ENCODE data around the gene ZFAND4. TPM values are rescaled to one million over a fixed set of nuclear protein-coding genes. Genes with fewer than 3 reads are reported as not detected.

Gene ZFAND4
- polyA plus RNA-seq, 1 donor (not counting 4 experiments of a cell fraction or from before 2014, with no cell fraction given) = 2.9 TPM

- no peaks in the 10 kb centered on the region for H3K4me1 ChIP-seq (ENCODE audit: control insufficient read depth, extremely low read depth, insufficient read depth, low read length)
- no peaks in the 10 kb centered on the region for H3K36me3 ChIP-seq (ENCODE audit: control insufficient read depth in 2 of 2, extremely low read depth in 1 of 2, insufficient read depth in 2 of 2, low read length in 2 of 2)
- TF ChIP-seq EZH2 (IDR thresholded peaks at IDR 0.05; ENCODE audit: low read length) = no peak
- no peak for TF ChIP-seq CTCF (optimal IDR thresholded peaks at IDR 0.05 in 1 of 3, IDR thresholded peaks at IDR 0.05 in 1 of 3, conservative IDR thresholded peaks at IDR 0.05 in 1 of 3; ENCODE audit: extremely low read depth in 1 of 3, insufficient read depth in 2 of 3, low read length in 3 of 3)
- no peak overlapping the region for H3K9ac ChIP-seq (ENCODE audit: control insufficient read depth, extremely low read depth, insufficient read depth, low read length)
- no peak overlapping the region for H3K27ac ChIP-seq (ENCODE audit: control insufficient read depth, insufficient read depth, low read length)
- DNase-seq (ENCODE audit: low read depth, low spot score) (no peak), FAIRE-seq (no peak)
- no peak overlapping the region for H3K4me2 ChIP-seq (ENCODE audit: control insufficient read depth, extremely low read depth, insufficient read depth, low read depth, low read length)
- dilution Hi-C loops (cut with MboI; ENCODE audit: extremely low pct_ligation_motif_present, low sequenced_read_pairs) = no loop called here
- H3K9me1 ChIP-seq (ENCODE audit: control insufficient read depth, extremely low read depth, insufficient read depth, low read length) = no peaks in the 10 kb centered on the region
- H3K79me2 ChIP-seq (ENCODE audit: control insufficient read depth, insufficient read depth, low read length) = no peaks in the 10 kb centered on the region
- no peak overlapping the region for H2AFZ ChIP-seq (ENCODE audit: control insufficient read depth, low read length)
- no peaks in the 10 kb centered on the region for H3K27me3 ChIP-seq (ENCODE audit: control insufficient read depth, extremely low read depth, insufficient read depth, low read length)
- no peaks in the 10 kb centered on the region for H3K9me3 ChIP-seq (ENCODE audit: control insufficient read depth, low read depth, low read length)
- no peak overlapping the region for H3K4me3 ChIP-seq (ENCODE audit: control insufficient read depth in 2 of 3, extremely low read depth in 1 of 3, insufficient read depth in 2 of 3, low read depth in 1 of 3, low read length in 3 of 3)
- no peaks in the 10 kb centered on the region for H4K20me1 ChIP-seq (ENCODE audit: control insufficient read depth, extremely low read depth, insufficient read depth, low read length)
Observed at GRCh38 chr10:45608052-45608451, 64.5 kb downstream of the ZFAND4 start.

- no peak overlapping the region for H3K4me2 ChIP-seq (ENCODE audit: control insufficient read depth, extremely low read depth, insufficient read depth, low read depth, low read length)
- FAIRE-seq = no peak
- no peaks in the 10 kb centered on the region for H3K79me2 ChIP-seq (ENCODE audit: control insufficient read depth, insufficient read depth, low read length)
- no peaks in the 10 kb centered on the region for H4K20me1 ChIP-seq (ENCODE audit: control insufficient read depth, extremely low read depth, insufficient read depth, low read length)
- H2AFZ ChIP-seq (ENCODE audit: control insufficient read depth, low read length) = no peak overlapping the region
- dilution Hi-C loops (cut with MboI; ENCODE audit: extremely low pct_ligation_motif_present, low sequenced_read_pairs) = no loop called here
- no peaks in the 10 kb centered on the region for H3K9me3 ChIP-seq (ENCODE audit: control insufficient read depth, low read depth, low read length)
- no peak overlapping the region for H3K9ac ChIP-seq (ENCODE audit: control insufficient read depth, extremely low read depth, insufficient read depth, low read length)
- TF ChIP-seq CTCF (optimal IDR thresholded peaks at IDR 0.05 in 1 of 3, IDR thresholded peaks at IDR 0.05 in 1 of 3, conservative IDR thresholded peaks at IDR 0.05 in 1 of 3; ENCODE audit: extremely low read depth in 1 of 3, insufficient read depth in 2 of 3, low read length in 3 of 3) = no peak
- no peak for TF ChIP-seq EZH2 (IDR thresholded peaks at IDR 0.05; ENCODE audit: low read length)
- H3K4me1 ChIP-seq (ENCODE audit: control insufficient read depth, extremely low read depth, insufficient read depth, low read length) = no peaks in the 10 kb centered on the region
- no peak for DNase-seq (ENCODE audit: low read depth, low spot score)
- no peak overlapping the region for H3K27ac ChIP-seq (ENCODE audit: control insufficient read depth, insufficient read depth, low read length)
- no peak overlapping the region for H3K4me3 ChIP-seq (ENCODE audit: control insufficient read depth in 2 of 3, extremely low read depth in 1 of 3, insufficient read depth in 2 of 3, low read depth in 1 of 3, low read length in 3 of 3)
- no peaks in the 10 kb centered on the region for H3K9me1 ChIP-seq (ENCODE audit: control insufficient read depth, extremely low read depth, insufficient read depth, low read length)
- H3K27me3 ChIP-seq (ENCODE audit: control insufficient read depth, extremely low read depth, insufficient read depth, low read length) = no peaks in the 10 kb centered on the region
- H3K36me3 ChIP-seq (ENCODE audit: control insufficient read depth in 2 of 2, extremely low read depth in 1 of 2, insufficient read depth in 2 of 2, low read length in 2 of 2) = no peaks in the 10 kb centered on the region
Observed at GRCh38 chr10:45607276-45607675, 65.3 kb downstream of the ZFAND4 start.
